Ishikawa (cell line): ENCODE results near the gene SLC35A1.

Experiments
- CEBPB ChIP-seq: IDR thresholded peaks from 2 replicates; pipeline ENCODE4 v1.6.1; 2012
- FOXM1 ChIP-seq: IDR thresholded peaks from 2 replicates; pipeline ENCODE4 v1.6.1; 2012; ENCODE audit warnings: low read depth, borderline replicate concordance
- RAD21 ChIP-seq: IDR thresholded peaks from 2 replicates; pipeline ENCODE4 v1.6.1; 2012; ENCODE audit warnings: low read depth
- REST ChIP-seq: IDR thresholded peaks from 2 replicates; pipeline ENCODE4 v1.6.1; 2012; ENCODE audit warnings: low read depth, mild to moderate bottlenecking
- TAF1 ChIP-seq: IDR thresholded peaks from 2 replicates; pipeline ENCODE4 v1.6.1; 2012; ENCODE audit warnings: low read depth, mild to moderate bottlenecking

GRCh38 chr6:87540539-87540938, 67.8 kb downstream of the SLC35A1 start:
- TF ChIP-seq CEBPB (no peak), FOXM1 (no peak), TAF1 (no peak), REST (no peak), RAD21 (no peak)
